Measurements from ENCODE around the gene DNAJC7. TPM values are rescaled to one million over a fixed set of nuclear protein-coding genes. Genes with fewer than 3 reads are reported as not detected.

The DNAJC7 gene
- total RNA-seq, 2 experiments from 2014 or later, result 86.7 to 90.3 TPM

- DNase-seq (no peak), ATAC-seq (no peak)
- no peak for TF ChIP-seq CTCF (IDR thresholded peaks at IDR 0.05)
- POLR2A ChIA-PET, result interaction anchor here (1.1 to 1.4 kb wide), 2 partner anchors 13 to 26 kb away, joined by 3 read pairs; no protein-coding TSS in a partner anchor
- no peaks in the 10 kb centered on the region for H3K36me3 Mint-ChIP-seq (ENCODE audit: low read depth)
- no peak overlapping the region for H3K4me3 Mint-ChIP-seq
- H3K4me1 Mint-ChIP-seq (ENCODE audit: low read depth), result no peaks in the 10 kb centered on the region
- CTCF ChIA-PET, result interaction anchor here (0.8 kb wide), 1 partner anchor 23 kb away, joined by 3 read pairs; no protein-coding TSS in a partner anchor
- H3K9me3 Mint-ChIP-seq, result no peaks in the 10 kb centered on the region
- H3K27ac Mint-ChIP-seq, result no peak overlapping the region
- intact Hi-C loops (cut with micrococcal nuclease), result no loop called here
- H3K27me3 Mint-ChIP-seq, result no peaks in the 10 kb centered on the region
These were observed 58.3 kb downstream of the DNAJC7 start for GRCh38 chr17:41959030-41959335.

- intact Hi-C loops (cut with micrococcal nuclease), result no loop called here
- no peaks in the 10 kb centered on the region for H3K27me3 Mint-ChIP-seq
- TF ChIP-seq CTCF (IDR thresholded peaks at IDR 0.05), result no peak
- H3K4me3 Mint-ChIP-seq, result no peak overlapping the region
- H3K9me3 Mint-ChIP-seq, result no peaks in the 10 kb centered on the region
- no peak for DNase-seq
- ChIA-PET POLR2A (no interaction called here), CTCF (no interaction called here)
- no peak for ATAC-seq
- no peaks in the 10 kb centered on the region for H3K36me3 Mint-ChIP-seq (ENCODE audit: low read depth)
- no peak overlapping the region for H3K27ac Mint-ChIP-seq
- no peaks in the 10 kb centered on the region for H3K4me1 Mint-ChIP-seq (ENCODE audit: low read depth)
These were observed 59.3 kb downstream of the DNAJC7 start for GRCh38 chr17:41957869-41958439.

GRCh38 chr17:41957031-41957868, 60.0 kb downstream of the DNAJC7 start:
- ATAC-seq (no peak), DNase-seq (no peak)
- H3K4me1 Mint-ChIP-seq (ENCODE audit: low read depth), result no peaks in the 10 kb centered on the region
- POLR2A ChIA-PET, result no interaction called here
- intact Hi-C loops (cut with micrococcal nuclease), result no loop called here
- H3K9me3 Mint-ChIP-seq, result no peaks in the 10 kb centered on the region
- no peaks in the 10 kb centered on the region for H3K27me3 Mint-ChIP-seq
- no peak overlapping the region for H3K4me3 Mint-ChIP-seq
- TF ChIP-seq CTCF (IDR thresholded peaks at IDR 0.05), result no peak
- H3K27ac Mint-ChIP-seq, result no peak overlapping the region
- CTCF ChIA-PET, result no interaction called here
- no peaks in the 10 kb centered on the region for H3K36me3 Mint-ChIP-seq (ENCODE audit: low read depth)

- H3K9me3 Mint-ChIP-seq, result no peaks in the 10 kb centered on the region
- H3K4me1 Mint-ChIP-seq (ENCODE audit: low read depth), result no peaks in the 10 kb centered on the region
- intact Hi-C loops (cut with micrococcal nuclease), result no loop called here
- POLR2A ChIA-PET, result no interaction called here
- ATAC-seq (no peak), DNase-seq (no peak)
- no peaks in the 10 kb centered on the region for H3K36me3 Mint-ChIP-seq (ENCODE audit: low read depth)
- CTCF ChIA-PET, result no interaction called here
- H3K27ac Mint-ChIP-seq, result no peak overlapping the region
- H3K27me3 Mint-ChIP-seq, result no peaks in the 10 kb centered on the region
- no peak for TF ChIP-seq CTCF (IDR thresholded peaks at IDR 0.05)
- no peak overlapping the region for H3K4me3 Mint-ChIP-seq
These were observed 60.7 kb downstream of the DNAJC7 start for GRCh38 chr17:41956522-41956921.

GRCh38 chr17:41948762-41949460, 68.3 kb downstream of the DNAJC7 start:
- ChIA-PET POLR2A (interaction anchor here (1.3 kb wide), 1 partner anchor 18 kb away, joined by 4 read pairs; no protein-coding TSS in a partner anchor), CTCF (no interaction called here)
- Mint-ChIP-seq H3K9me3 (no peaks in the 10 kb centered on the region), H3K27me3 (no peaks in the 10 kb centered on the region), H3K36me3 (ENCODE audit: low read depth) (no peaks in the 10 kb centered on the region), H3K27ac (no peak overlapping the region), H3K4me1 (ENCODE audit: low read depth) (no peaks in the 10 kb centered on the region), H3K4me3 (no peak overlapping the region)
- TF ChIP-seq CTCF (IDR thresholded peaks at IDR 0.05), result no peak
- DNase-seq, result no peak
- no peak for ATAC-seq
- intact Hi-C loops (cut with micrococcal nuclease), result no loop called here

All from activated CD8-positive, alpha-beta T cell treated with anti-CD3 and anti-CD28 coated beads for 36 hours (primary cell).